Measurements from ENCODE around the gene SH2D3C.

The SH2D3C gene

GRCh38 chr9:127776195-127776923 is 2.1 kb downstream of the SH2D3C start (continued):
- no peak for TF ChIP-seq PATZ1 (CRISPR knock-in tag; IDR thresholded peaks at IDR 0.05; ENCODE audit: borderline replicate concordance)

GRCh38 chr9:127773981-127774380 is 4.5 kb downstream of the SH2D3C start:
- TF ChIP-seq BACH2 (CRISPR knock-in tag; IDR thresholded peaks at IDR 0.05; ENCODE audit: borderline replicate concordance) (no peak), CSDC2 (CRISPR knock-in tag; IDR thresholded peaks at IDR 0.05) (no peak), ZNF565 (CRISPR knock-in tag; conservative IDR thresholded peaks at IDR 0.05; ENCODE audit: low read depth) (no peak), PATZ1 (CRISPR knock-in tag; IDR thresholded peaks at IDR 0.05; ENCODE audit: borderline replicate concordance) (no peak), RARB (CRISPR knock-in tag; IDR thresholded peaks at IDR 0.05) (no peak), ESRRG (CRISPR knock-in tag; IDR thresholded peaks at IDR 0.05) (no peak), PPARA (CRISPR knock-in tag; IDR thresholded peaks at IDR 0.05; ENCODE audit: borderline replicate concordance) (no peak)
- ATAC-seq, result no peak

- no peak for ATAC-seq
- no peak for TF ChIP-seq BACH2 (CRISPR knock-in tag; IDR thresholded peaks at IDR 0.05; ENCODE audit: borderline replicate concordance)
- no peak for TF ChIP-seq PPARA (CRISPR knock-in tag; IDR thresholded peaks at IDR 0.05; ENCODE audit: borderline replicate concordance)
- TF ChIP-seq TSHZ2 (CRISPR knock-in tag; IDR thresholded peaks at IDR 0.05), result no peak
- no peak for TF ChIP-seq TCF4 (CRISPR knock-in tag; IDR thresholded peaks at IDR 0.05; ENCODE audit: borderline replicate concordance)
- no peak for TF ChIP-seq SNAI2 (CRISPR knock-in tag; IDR thresholded peaks at IDR 0.05)
- TF ChIP-seq PATZ1 (CRISPR knock-in tag; IDR thresholded peaks at IDR 0.05; ENCODE audit: borderline replicate concordance), result no peak
- TF ChIP-seq ZFP3 (CRISPR knock-in tag; IDR thresholded peaks at IDR 0.05), result no peak
- TF ChIP-seq TOX (CRISPR knock-in tag; IDR thresholded peaks at IDR 0.05; ENCODE audit: borderline replicate concordance), result no peak
- TF ChIP-seq GLIS3 (CRISPR knock-in tag; IDR thresholded peaks at IDR 0.05), result no peak
- TF ChIP-seq ZC3H10 (CRISPR knock-in tag; IDR thresholded peaks at IDR 0.05), result no peak
- TF ChIP-seq CREB5 (CRISPR knock-in tag; IDR thresholded peaks at IDR 0.05; ENCODE audit: low read depth), result no peak
- TF ChIP-seq ZFP30 (CRISPR knock-in tag; IDR thresholded peaks at IDR 0.05), result no peak
- no peak for TF ChIP-seq POU6F1 (CRISPR knock-in tag; IDR thresholded peaks at IDR 0.05; ENCODE audit: borderline replicate concordance, low read depth)
- TF ChIP-seq ARNTL (CRISPR knock-in tag; IDR thresholded peaks at IDR 0.05; ENCODE audit: borderline replicate concordance, low read depth), result no peak
These were observed 5.2 kb downstream of the SH2D3C start for GRCh38 chr9:127773272-127773671.
